HG03520 (cell line): ENCODE measurements around the gene APOL3.
"Not testable (repeated sequence)": the region's sequence is repeated elsewhere in the genome, so short reads cannot be mapped to it uniquely, and the experiment has no call there.

Experiments
- ATAC-seq: cut with Tn5 transposase; IDR thresholded peaks from one replicate; pipeline ENCODE4 v1.9.1; 2021; ENCODE audit warnings: mild to moderate bottlenecking, moderate library complexity; ENCODE audit not compliant: unreplicated experiment

The APOL3 gene

GRCh38 chr22:36162127-36163034, 1.8 kb upstream of the APOL3 start:
- peak; percentile 53 for ATAC-seq

- not testable (repeated sequence) for ATAC-seq
These were observed 1.2 kb upstream of the APOL3 start for GRCh38 chr22:36161793-36162126.

DNA sequence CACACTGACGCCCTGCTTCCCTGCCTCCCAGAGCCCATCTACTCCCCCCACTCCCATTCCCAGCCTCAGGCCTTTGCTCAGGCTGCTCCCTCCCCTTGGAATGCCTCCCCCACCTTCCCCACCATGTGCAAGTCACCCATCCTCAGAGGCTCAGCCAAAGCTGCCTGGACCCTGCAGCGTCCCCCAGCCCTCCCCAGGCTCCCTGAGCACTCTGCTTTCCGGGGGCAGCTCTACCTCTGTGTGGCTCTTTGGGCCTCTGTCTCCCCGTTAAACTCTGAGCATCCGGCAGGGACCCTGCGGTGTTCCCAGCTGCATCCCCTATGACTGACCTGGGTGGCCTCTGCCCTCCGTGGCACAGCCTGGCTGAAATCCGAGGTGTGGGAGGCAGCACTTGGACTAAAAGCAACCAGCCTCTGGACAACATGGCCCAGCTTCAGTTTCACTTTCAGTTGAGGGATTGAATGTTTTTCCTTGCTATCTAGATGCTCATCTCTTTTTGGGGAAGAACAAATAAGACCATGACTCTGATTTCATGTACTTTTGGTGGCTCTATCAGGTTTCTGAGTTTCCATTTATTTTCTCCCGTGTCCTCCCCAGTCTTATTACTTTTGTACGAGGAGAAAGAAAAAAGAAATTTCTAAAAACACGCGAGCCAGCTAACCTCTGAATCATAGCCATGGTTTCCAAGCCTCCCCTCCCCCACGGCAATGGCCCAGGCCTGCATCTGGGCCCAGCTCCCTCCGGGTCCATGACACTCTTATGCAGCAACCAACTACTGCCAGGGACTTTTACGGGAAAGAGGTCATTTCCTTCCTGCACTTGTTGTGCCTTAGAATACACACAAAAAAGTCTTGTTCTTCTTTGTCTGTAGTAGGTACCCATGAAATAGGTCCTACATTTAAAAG, 3.8 kb downstream of the APOL3 start:
- no peak for ATAC-seq

DNA sequence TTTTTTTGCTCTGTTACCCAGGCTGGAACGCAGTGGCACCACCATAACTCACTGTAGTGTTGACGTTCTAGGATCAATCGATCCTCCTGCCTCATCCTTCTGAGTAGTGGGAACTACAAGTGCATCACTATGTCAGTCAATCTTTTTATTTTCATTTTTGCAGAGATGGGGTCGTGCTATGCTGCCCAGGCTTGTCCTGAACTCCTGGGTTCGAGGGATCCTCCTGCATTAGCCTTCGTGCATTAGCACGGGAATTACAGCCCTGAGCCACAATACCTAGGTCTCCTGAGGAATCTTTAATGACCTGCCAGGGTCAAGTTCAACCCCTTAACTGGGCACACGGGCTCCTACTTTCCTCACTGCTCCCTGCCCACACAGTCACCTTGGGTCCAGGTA, 4.4 kb downstream of the APOL3 start:
- no peak for ATAC-seq

GRCh38 chr22:36155702-36156101, 4.9 kb downstream of the APOL3 start:
- no peak for ATAC-seq

DNA sequence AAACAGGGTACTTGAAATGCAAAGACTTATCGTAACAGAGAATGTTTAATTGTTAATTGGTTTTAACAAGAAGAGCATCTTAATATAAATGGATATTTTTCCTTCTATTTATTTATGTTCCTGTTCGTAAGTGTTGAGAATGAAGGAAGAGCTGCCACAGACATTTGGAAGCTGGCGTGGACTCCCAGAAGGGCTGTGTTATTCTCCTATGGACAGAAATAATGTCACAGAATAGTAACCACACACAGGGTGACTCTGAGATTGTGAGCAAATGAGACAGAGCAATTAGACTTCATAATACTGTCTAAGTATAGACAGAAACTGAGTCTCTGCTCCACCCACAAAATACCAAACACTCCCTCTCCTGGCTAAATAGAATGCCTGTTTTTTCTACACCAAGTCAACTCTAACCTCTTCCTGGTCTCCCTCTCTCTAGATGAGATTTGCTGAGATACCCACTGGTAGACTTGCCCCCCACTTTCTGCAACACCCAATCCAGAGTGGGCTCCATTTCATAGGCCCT, 6.1 kb downstream of the APOL3 start:
- ATAC-seq, result no peak

GRCh38 chr22:36153501-36154422, 6.8 kb downstream of the APOL3 start:
- no peak for ATAC-seq

DNA sequence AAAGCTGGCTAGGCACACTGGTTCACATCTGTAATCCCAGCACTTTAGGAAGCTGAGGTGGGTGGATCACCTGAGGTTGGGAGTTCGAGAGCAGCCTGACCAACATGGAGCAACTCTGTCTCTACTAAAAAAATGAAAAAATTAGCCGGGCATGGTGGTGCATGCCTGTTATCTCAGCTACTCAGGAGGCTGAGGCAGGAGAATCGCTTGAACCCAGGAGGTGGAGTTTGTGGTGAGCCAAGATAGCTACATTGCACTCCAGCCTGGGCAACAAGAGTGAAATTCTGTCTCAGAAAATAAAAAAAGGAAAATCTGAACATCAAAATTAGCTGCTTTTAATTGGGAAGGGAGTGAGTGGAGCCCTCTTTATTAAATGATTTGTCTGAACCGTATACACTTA, 7.7 kb downstream of the APOL3 start:
- ATAC-seq, result not testable (repeated sequence)

DNA sequence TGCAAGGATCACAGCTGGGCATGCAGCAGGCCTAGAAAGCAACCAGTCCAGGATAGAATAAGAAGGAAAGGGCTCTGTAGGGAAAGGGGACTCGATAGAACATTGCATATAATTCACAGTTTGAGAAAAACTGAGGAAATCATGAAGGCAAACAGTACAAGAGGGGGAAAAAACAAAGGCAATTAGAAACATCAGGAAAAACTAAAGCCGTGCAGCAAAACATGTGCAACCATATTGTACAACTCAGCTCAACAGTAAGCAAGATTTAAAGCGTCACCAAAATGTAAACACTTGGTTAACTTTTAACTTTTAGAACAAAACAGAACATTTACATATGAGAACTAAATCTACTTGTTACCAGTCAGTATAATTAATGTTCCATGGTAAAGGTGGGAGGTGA, 8.5 kb downstream of the APOL3 start:
- no peak for ATAC-seq

DNA sequence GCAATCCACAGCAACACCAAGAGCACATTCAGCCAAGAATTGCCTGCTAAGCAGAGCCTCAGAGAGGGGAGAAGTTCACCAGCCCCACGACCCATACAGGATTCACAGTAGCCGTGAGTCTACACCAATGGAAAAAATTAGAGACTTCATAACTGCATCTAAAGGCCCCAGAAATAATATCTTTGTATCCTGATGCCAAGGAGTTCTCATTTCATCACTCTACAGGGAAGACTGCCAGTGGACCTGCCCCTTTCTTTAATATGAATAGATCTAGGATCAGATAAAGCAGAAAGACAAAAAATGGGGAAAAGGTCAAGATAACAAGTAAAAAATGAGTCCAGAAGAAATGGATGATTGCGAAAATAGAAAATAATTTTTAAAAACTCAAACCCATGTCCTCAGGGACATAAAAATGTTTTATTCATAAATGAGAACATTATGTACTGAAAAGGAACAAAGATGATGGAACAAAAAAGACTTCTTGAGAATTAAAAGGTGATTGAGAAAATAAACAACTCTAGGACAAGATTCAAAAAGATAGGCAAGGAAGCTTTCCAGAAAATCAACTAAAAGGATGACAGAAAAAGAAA, 9.5 kb downstream of the APOL3 start:
- ATAC-seq, result no peak

DNA sequence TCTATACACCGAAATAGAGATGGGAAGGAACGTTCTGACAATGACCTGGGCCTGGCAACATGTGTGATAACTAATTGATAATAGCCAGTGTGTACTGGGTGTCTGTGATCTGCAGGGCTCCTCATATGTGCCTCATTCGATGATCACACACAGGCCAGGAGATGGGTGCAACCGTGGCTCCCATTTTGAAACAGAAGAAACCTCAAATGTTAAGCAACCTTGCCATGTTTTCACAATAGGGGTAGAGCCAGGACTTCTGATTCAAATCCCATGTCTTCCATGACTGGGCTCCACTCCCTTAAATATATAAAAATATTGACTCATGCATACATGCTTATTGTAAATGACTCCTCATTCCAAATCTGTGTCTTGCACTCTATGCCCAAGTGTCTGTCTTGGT, 11.1 kb downstream of the APOL3 start:
- ATAC-seq, result no peak

GRCh38 chr22:36148411-36148810, 12.1 kb downstream of the APOL3 start:
- no peak for ATAC-seq

GRCh38 chr22:36147196-36147791, 13.3 kb downstream of the APOL3 start:
- no peak for ATAC-seq

DNA sequence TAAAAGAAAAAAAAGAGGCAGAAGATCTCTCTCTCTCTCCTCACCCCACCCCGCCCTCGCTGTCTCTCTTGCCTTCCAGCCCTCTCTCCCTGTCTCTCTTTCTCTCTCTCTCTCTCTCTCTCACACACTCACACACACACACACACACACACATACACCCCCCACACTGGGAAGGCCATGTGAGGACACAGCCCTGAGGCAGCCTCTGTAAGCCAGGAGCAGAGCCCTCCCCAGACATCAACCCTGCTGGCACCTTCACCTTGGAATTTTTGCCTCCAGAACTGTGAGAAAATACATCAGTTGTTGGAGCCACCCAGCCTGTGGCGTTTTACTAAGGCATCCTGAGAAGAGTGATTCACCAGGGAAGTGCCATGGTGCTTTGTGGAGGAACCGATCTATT, 14.7 kb downstream of the APOL3 start:
- ATAC-seq, result no peak

GRCh38 chr22:36144886-36145541, 15.5 kb downstream of the APOL3 start:
- ATAC-seq, result no peak

- ATAC-seq, result no peak
These were observed 16.6 kb downstream of the APOL3 start for GRCh38 chr22:36143956-36144355.

DNA sequence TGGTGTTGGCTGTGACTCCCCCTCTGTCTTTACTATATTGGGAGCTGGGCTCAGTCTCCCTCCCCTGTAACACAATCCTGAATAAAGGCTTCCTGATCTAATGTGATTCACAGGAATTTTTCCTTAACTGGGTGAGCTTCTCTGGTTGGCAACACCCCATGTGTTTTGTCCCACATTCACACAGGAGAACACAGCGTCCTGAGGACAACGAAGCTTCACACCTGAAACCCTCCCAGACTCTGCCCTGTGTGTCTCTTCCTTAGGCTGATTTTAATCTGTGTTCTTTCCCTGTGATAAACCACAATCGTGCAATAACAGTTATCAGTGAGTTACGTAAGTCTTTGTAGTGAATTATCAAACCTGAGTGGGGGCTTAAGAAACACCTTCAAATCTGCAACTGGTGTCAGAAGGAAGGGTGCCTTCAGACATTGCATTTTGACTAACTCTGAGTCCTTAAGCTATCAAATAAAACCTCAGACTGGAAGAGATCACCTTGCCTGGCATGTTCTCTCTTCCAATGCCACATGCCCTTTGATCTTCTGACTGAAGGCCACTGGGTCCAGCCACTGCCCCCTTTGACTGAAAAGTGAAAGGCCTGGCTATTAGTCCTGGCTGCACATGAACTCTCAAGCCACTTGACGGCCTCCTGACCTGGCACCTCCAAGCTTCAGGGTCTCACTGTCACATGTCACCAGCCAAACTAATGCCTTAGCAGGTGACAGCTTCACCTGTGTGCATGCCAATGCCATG, 17.3 kb downstream of the APOL3 start:
- no peak for ATAC-seq

DNA sequence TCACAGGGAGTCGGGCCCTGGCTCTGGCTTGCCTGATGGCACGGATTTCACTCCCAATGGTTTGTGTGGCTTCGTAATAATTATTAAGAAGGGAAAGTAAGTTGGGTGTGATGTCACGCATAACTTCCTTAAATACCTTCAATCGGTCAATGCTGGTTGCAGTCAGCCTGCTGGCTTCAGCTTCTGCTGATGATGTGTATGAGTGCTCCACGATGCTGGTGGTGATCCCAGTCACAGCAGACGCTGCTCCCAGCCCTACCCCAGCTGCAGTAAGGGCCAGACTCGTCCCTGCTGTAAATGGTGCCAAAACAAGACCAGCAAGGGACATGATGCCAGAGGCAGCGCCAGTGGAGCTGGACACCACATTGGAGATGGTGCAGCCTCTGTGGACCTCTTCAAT, 19.1 kb downstream of the APOL3 start:
- no peak for ATAC-seq

DNA sequence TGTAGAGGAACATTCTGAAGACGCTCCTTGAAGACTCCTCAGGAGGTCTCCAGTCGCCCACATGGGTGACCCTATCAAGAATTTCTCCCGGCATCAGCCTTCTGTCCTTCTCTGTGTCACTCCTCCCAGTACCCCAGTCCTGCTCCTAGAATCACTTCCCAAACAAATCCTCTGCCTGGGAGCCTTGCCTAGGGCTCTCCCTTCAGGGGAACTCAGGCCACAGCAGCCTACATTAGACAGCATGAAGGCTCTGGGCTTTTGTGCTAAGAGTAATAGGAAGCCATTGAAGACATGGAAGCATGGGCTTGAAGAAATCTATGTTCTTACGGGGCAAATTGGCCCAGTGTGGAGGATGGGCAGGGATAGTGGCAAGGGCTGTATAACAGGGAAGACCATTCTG, 21.8 kb downstream of the APOL3 start:
- ATAC-seq, result not testable (repeated sequence)
